Peyer's patch (tissue), 4 donors: ENCODE measurements around the gene SNRPF.

Experiments
- CTCF ChIP-seq, 6 experiments: fragments of 450-650 bp in 4 of 6; fragments of 200-600 bp in 2 of 6; sonication (generic) in 1 of 6; IDR thresholded peaks; one replicate each; pipeline ENCODE4 v1.5.1; 2017 to 2019; ENCODE audit warnings: antibody characterized with exemption in 6 of 6, mild to moderate bottlenecking in 3 of 6, moderate library complexity in 1 of 6
- POLR2A ChIP-seq, 2 donors: fragments of 450-650 bp; IDR thresholded peaks; one replicate each; pipeline ENCODE4 v1.5.1; 2017; ENCODE audit warnings: antibody characterized with exemption in 2 of 2, mild to moderate bottlenecking in 2 of 2, moderate library complexity in 2 of 2

DNA sequence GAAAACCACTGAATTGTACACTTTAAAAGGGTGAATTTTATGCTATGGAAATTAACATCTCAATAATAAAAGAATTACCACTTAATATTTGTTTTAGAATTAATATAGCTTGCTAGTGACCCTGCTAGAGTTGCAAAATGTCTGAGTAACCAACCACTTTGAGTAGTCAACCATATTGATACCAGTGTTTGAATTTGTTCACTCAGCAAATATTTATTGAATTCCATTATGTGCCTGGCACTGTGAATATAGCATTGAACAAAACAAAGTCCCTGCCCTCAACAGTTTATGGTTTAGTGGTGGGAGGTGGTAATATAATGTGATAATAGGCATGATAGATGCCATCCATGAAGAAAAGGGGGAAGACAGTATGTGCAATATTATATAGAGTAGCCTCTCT lies 4.6 kb downstream of the SNRPF start:
- TF ChIP-seq CTCF (IDR thresholded peaks at IDR 0.05): no peak
- no peak for TF ChIP-seq POLR2A (IDR thresholded peaks at IDR 0.05)
